Left ventricle myocardium inferior (tissue), 1 donor: ENCODE data around the gene C5orf15. TPM values are rescaled to one million over a fixed set of nuclear protein-coding genes. Genes with fewer than 3 reads are reported as not detected.

Experiments
- DNase-seq: peaks from one replicate; pipeline ENCODE4 v3.0.0-alpha.2; 2020
- H3K27ac ChIP-seq: fragments of 200-600 bp; replicated peaks from 2 replicates; pipeline ENCODE4 v1.8.0; 2021
- H3K27me3 ChIP-seq: fragments of 200-600 bp; 2 replicates; pipeline ENCODE4 v1.8.0; 2021; ENCODE audit warnings: low read depth
- H3K36me3 ChIP-seq: fragments of 200-600 bp; 2 replicates; pipeline ENCODE4 v1.8.0; 2021
- H3K4me1 ChIP-seq: fragments of 200-600 bp; 2 replicates; pipeline ENCODE4 v1.8.0; 2021
- H3K4me3 ChIP-seq: fragments of 200-600 bp; 2 replicates; pipeline ENCODE4 v1.8.0; 2021; ENCODE audit warnings: mild to moderate bottlenecking, moderate library complexity
- H3K9me3 ChIP-seq: fragments of 200-600 bp; replicated peaks from 2 replicates; pipeline ENCODE4 v1.8.0; 2021
- intact Hi-C: fragments of 100-400 bp; cut with micrococcal nuclease; formaldehyde crosslinking; loops from one replicate; pipeline ENCODE4 v1.11.0; 2022
- total RNA-seq: library from RNA; stranded (reverse); fragmentation: NEBNext Ultra II Directional; extraction: Animal tissue kit (Norgen Biotek cat#: 25700); gene quantifications from one replicate; pipeline ENCODE4 v1.2.1, GENCODE V29; 2021
- TF ChIP-seq, protein P1 (sequence below): fragments of 200-600 bp; IDR thresholded peaks from 2 replicates; pipeline ENCODE4 v1.8.0; 2021; ENCODE audit warnings: antibody characterized with exemption, mild to moderate bottlenecking, borderline replicate concordance
- donor health status: DM: no; HTN: yes; CAD: no; lungs with severe emphysema.

The C5orf15 gene
- total RNA-seq, 1 donor from 2014 or later, result 34.4 TPM

DNA sequence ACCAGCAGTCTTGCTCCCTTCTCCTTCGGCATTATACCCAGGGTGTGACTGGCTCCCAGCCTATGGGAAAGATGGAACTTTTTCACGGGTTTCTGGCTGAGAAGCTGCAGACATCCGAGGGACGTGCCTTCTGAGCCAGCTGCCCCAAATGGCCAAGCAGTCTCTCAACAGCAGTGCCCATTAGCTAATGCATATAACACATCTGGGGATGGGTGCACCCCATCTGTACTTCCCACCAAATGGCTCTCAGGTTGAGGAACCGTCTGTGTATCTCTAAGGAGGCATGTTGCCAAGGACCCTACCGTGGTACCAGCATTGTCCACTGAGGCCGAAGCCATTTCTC, 25.0 kb downstream of the C5orf15 start:
- Histone ChIP-seq H3K4me1 (peaks cover 5% of the 10 kb centered on the region), H3K27me3 (no peaks in the 10 kb centered on the region), H3K9me3 (no peaks in the 10 kb centered on the region), H3K27ac (no peak overlapping the region), H3K36me3 (no peaks in the 10 kb centered on the region), H3K4me3 (no peak overlapping the region)
- intact Hi-C loops, result no loop called here
- DNase-seq, result no peak
- TF ChIP-seq, protein P1, sequence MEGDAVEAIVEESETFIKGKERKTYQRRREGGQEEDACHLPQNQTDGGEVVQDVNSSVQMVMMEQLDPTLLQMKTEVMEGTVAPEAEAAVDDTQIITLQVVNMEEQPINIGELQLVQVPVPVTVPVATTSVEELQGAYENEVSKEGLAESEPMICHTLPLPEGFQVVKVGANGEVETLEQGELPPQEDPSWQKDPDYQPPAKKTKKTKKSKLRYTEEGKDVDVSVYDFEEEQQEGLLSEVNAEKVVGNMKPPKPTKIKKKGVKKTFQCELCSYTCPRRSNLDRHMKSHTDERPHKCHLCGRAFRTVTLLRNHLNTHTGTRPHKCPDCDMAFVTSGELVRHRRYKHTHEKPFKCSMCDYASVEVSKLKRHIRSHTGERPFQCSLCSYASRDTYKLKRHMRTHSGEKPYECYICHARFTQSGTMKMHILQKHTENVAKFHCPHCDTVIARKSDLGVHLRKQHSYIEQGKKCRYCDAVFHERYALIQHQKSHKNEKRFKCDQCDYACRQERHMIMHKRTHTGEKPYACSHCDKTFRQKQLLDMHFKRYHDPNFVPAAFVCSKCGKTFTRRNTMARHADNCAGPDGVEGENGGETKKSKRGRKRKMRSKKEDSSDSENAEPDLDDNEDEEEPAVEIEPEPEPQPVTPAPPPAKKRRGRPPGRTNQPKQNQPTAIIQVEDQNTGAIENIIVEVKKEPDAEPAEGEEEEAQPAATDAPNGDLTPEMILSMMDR, result no peak

DNA sequence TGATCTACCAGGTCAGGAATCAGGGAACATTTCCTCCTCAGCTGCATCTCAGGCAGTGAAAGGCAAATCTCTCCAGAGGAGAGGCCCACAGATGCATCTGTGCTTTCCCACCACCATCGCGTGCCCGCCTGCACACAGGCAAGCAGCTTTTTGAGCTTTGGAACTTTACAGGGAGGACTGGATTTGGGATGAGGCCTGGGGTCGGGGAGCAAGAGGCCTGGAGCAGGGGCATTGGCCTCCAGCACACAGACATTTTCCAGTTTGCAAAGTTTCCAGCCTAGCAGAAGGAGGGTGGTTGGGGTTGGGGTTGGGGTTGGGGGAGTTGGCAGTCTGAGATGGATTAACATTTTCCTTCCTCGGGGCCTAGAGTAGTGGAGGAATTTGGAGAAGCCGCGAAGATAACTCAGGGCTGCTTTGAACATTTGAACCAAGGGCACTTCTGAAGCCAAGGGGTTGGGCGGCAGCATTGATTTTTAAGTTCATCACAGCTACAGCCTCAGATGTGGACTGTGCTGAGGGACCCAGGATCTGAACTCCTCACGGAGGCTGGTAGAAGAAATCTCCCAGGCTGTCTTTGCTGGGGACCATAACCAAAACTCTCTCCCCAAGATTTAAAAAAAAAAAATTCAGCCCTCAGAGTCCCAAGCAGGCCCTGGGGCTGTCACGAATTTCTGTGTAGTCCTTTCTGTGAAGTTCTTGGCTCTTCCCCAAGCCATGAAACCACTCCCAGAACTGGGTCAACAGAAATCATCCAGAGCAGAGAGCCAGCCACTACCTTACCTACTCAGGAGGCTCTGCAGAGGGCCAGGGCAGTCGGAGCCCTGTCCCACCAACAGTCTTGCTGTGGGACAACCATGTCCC, 25.6 kb downstream of the C5orf15 start:
- H3K4me3 ChIP-seq, result no peak overlapping the region
- H3K27me3 ChIP-seq, result no peaks in the 10 kb centered on the region
- no peaks in the 10 kb centered on the region for H3K9me3 ChIP-seq
- peaks cover 5% of the 10 kb centered on the region for H3K4me1 ChIP-seq
- intact Hi-C loops, result no loop called here
- H3K27ac ChIP-seq, result no peak overlapping the region
- TF ChIP-seq, protein P1, result no peak
- H3K36me3 ChIP-seq, result no peaks in the 10 kb centered on the region
- DNase-seq, result no peak

DNA sequence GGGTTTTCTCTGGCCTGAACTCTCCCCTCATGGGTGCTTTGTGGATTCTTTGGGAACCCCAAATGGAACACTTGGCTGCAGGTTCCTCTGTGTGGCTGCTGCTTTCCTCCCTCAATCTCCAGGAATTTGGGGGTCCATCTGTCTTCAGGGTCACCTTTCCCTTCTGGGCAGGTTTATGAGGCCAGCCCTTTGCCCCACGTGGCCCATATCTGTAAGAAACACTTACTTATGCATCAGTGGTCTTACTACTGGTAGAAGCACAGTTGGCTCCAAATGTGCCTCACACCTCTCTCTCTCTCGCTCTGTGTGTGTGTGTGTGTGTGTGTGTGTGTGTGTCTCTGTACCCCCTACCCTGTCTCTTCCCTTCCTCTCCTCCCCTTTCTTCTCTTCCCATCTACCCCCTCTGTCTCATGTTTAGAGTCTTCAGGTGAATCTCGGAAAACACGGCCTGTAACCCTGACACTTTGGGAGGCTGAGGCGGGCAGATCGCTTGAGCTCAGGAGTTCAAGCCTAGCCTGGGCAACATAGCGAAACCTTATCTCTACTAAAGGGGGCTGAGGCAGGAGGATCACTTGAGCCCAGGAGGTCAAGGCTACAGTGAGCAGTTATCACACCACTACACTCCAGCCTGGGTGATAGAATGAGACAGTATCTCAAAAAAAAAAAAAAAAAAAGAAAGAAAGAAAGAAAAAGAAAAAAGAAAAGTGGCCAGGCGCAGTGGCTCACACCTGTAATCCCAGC, 26.8 kb downstream of the C5orf15 start:
- Histone ChIP-seq H3K4me3 (no peak overlapping the region), H3K4me1 (peaks cover 5% of the 10 kb centered on the region), H3K27me3 (no peaks in the 10 kb centered on the region), H3K9me3 (no peaks in the 10 kb centered on the region), H3K36me3 (no peaks in the 10 kb centered on the region), H3K27ac (no peak overlapping the region)
- TF ChIP-seq, protein P1, result no peak
- no peak for DNase-seq
- intact Hi-C loops, result no loop called here

DNA sequence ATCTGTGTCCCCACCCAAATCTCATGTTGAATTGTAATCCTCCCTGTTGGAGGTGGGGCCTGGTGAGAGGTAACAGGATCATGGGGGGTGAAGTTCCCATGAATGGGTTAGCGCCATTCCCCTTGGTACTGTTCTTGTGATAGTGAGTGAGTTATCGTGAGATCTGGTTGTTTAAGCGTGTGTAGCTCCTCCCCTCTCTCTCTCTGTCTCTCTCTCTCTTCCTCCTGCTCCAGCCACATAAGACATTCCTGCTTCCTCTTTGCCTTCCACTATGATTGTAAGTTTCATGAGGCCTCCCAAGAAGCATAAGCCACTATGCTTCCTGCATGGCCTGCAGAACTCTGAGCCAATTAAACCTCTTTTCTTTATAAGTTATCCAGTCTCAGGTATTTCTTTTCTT, 28.8 kb downstream of the C5orf15 start:
- TF ChIP-seq, protein P1, result no peak

DNA sequence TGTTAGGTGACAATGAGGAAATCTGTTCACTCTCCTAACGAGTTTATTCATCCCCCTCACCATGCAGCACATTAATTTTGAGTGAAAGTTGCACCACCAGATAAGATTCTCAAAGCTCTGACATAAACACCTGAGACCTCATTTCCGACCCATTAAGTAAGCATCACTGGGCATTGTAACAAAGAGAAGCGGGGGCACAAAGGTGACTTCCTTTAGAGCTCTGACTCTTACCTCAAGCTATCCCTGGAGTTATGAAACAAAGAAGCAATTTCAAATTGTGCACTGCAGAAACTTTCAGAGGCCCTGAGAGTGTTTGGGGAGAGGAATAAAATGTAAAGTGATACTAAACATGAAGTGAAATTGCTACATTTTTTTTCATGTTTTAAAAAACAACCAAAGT, 29.5 kb downstream of the C5orf15 start:
- Histone ChIP-seq H3K9me3 (no peaks in the 10 kb centered on the region), H3K36me3 (no peaks in the 10 kb centered on the region), H3K27me3 (no peaks in the 10 kb centered on the region), H3K4me3 (no peak overlapping the region), H3K4me1 (peaks cover 14% of the 10 kb centered on the region), H3K27ac (no peak overlapping the region)
- TF ChIP-seq, protein P1, result no peak
- DNase-seq, result no peak
- intact Hi-C loops, result no loop called here

More for the DNA sequence above, 28.8 kb downstream of the C5orf15 start:
- Histone ChIP-seq H3K27me3 (no peaks in the 10 kb centered on the region), H3K36me3 (no peaks in the 10 kb centered on the region), H3K27ac (no peak overlapping the region), H3K4me3 (no peak overlapping the region), H3K4me1 (peaks cover 14% of the 10 kb centered on the region), H3K9me3 (no peaks in the 10 kb centered on the region)
- DNase-seq, result no peak
- intact Hi-C loops, result no loop called here
